ENCODE measurements around the gene RRP15.

DNA sequence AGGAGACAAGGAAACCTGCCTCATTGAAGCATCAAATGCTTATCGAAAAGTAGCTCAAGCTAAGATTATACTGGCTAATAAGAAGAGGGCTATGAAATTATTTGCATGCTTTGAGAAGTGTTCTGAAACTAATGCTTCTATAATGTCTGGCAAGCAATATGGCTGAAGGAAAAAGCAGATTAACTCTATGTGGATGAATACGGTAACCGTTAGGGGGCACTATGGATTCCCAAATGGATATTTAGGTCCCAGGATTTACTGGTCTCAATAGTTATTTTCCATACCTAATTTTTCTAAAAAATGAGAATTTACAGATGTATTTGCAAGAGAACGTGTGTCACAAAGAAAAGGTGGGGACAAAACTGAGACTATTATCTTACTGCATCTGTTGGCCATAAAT, 34.6 kb upstream of the RRP15 start:
- TF ChIP-seq, protein P1, sequence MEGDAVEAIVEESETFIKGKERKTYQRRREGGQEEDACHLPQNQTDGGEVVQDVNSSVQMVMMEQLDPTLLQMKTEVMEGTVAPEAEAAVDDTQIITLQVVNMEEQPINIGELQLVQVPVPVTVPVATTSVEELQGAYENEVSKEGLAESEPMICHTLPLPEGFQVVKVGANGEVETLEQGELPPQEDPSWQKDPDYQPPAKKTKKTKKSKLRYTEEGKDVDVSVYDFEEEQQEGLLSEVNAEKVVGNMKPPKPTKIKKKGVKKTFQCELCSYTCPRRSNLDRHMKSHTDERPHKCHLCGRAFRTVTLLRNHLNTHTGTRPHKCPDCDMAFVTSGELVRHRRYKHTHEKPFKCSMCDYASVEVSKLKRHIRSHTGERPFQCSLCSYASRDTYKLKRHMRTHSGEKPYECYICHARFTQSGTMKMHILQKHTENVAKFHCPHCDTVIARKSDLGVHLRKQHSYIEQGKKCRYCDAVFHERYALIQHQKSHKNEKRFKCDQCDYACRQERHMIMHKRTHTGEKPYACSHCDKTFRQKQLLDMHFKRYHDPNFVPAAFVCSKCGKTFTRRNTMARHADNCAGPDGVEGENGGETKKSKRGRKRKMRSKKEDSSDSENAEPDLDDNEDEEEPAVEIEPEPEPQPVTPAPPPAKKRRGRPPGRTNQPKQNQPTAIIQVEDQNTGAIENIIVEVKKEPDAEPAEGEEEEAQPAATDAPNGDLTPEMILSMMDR (conservative IDR thresholded peaks at IDR 0.05; ENCODE audit: low read depth, low read length), result no peak
- TF ChIP-seq EZH2 (IDR thresholded peaks at IDR 0.05; ENCODE audit: borderline replicate concordance, low read depth, low read length, poor library complexity, severe bottlenecking), result no peak

All from A673 (cell line).